Measurements from ENCODE around the gene PLPP3.

Gene PLPP3

GRCh38 chr1:56466538-56466937 lies 112.8 kb downstream of the PLPP3 start:
- in situ Hi-C loops (cut with HindIII; ENCODE audit: low pct_unique_long_range_greater_than_20kb, low sequenced_read_pairs), result no loop called here
- DNase-seq (ENCODE audit: low read depth in 1 of 2, low spot score in 1 of 2), result no peak
- TF ChIP-seq JUND (IDR thresholded peaks at IDR 0.05; ENCODE audit: low read depth), result no peak

GRCh38 chr1:56464294-56464693 lies 115.1 kb downstream of the PLPP3 start:
- TF ChIP-seq JUND (IDR thresholded peaks at IDR 0.05; ENCODE audit: low read depth), result no peak
- DNase-seq (ENCODE audit: low read depth in 1 of 2, low spot score in 1 of 2), result no peak
- in situ Hi-C loops (cut with HindIII; ENCODE audit: low pct_unique_long_range_greater_than_20kb, low sequenced_read_pairs), result no loop called here

GRCh38 chr1:56463376-56463775 lies 116.0 kb downstream of the PLPP3 start:
- DNase-seq (ENCODE audit: low read depth in 1 of 2, low spot score in 1 of 2), result no peak
- no peak for TF ChIP-seq JUND (IDR thresholded peaks at IDR 0.05; ENCODE audit: low read depth)
- in situ Hi-C loops (cut with HindIII; ENCODE audit: low pct_unique_long_range_greater_than_20kb, low sequenced_read_pairs), result no loop called here

- TF ChIP-seq JUND (IDR thresholded peaks at IDR 0.05; ENCODE audit: low read depth), result no peak
- in situ Hi-C loops (cut with HindIII; ENCODE audit: low pct_unique_long_range_greater_than_20kb, low sequenced_read_pairs), result no loop called here
- no peak for DNase-seq (ENCODE audit: low read depth in 1 of 2, low spot score in 1 of 2)
These were observed 117.2 kb downstream of the PLPP3 start for GRCh38 chr1:56462209-56462608.

- DNase-seq (ENCODE audit: low read depth in 1 of 2, low spot score in 1 of 2), result no peak
- TF ChIP-seq JUND (IDR thresholded peaks at IDR 0.05; ENCODE audit: low read depth), result no peak
- in situ Hi-C loops (cut with HindIII; ENCODE audit: low pct_unique_long_range_greater_than_20kb, low sequenced_read_pairs), result no loop called here
These were observed 117.9 kb downstream of the PLPP3 start for GRCh38 chr1:56461158-56462127.

GRCh38 chr1:56459260-56459659 lies 120.1 kb downstream of the PLPP3 start:
- TF ChIP-seq JUND (IDR thresholded peaks at IDR 0.05; ENCODE audit: low read depth), result no peak

GRCh38 chr1:56457756-56458375 lies 121.5 kb downstream of the PLPP3 start:
- no peak for TF ChIP-seq JUND (IDR thresholded peaks at IDR 0.05; ENCODE audit: low read depth)
- in situ Hi-C loops (cut with HindIII; ENCODE audit: low pct_unique_long_range_greater_than_20kb, low sequenced_read_pairs), result no loop called here
- DNase-seq (ENCODE audit: low read depth in 1 of 2, low spot score in 1 of 2), result no peak

More at GRCh38 chr1:56459260-56459659, 120.1 kb downstream of the PLPP3 start:
- in situ Hi-C loops (cut with HindIII; ENCODE audit: low pct_unique_long_range_greater_than_20kb, low sequenced_read_pairs), result no loop called here
- no peak for DNase-seq (ENCODE audit: low read depth in 1 of 2, low spot score in 1 of 2)

- TF ChIP-seq JUND (IDR thresholded peaks at IDR 0.05; ENCODE audit: low read depth), result no peak
- no peak for DNase-seq (ENCODE audit: low read depth in 1 of 2, low spot score in 1 of 2)
- in situ Hi-C loops (cut with HindIII; ENCODE audit: low pct_unique_long_range_greater_than_20kb, low sequenced_read_pairs), result no loop called here
These were observed 122.8 kb downstream of the PLPP3 start for GRCh38 chr1:56456435-56457101.

GRCh38 chr1:56453417-56454078 lies 125.8 kb downstream of the PLPP3 start:
- in situ Hi-C loops (cut with HindIII; ENCODE audit: low pct_unique_long_range_greater_than_20kb, low sequenced_read_pairs), result no loop called here
- TF ChIP-seq JUND (IDR thresholded peaks at IDR 0.05; ENCODE audit: low read depth), result no peak
- no peak for DNase-seq (ENCODE audit: low read depth in 1 of 2, low spot score in 1 of 2)

GRCh38 chr1:56453016-56453415 lies 126.3 kb downstream of the PLPP3 start:
- TF ChIP-seq JUND (IDR thresholded peaks at IDR 0.05; ENCODE audit: low read depth), result no peak
- in situ Hi-C loops (cut with HindIII; ENCODE audit: low pct_unique_long_range_greater_than_20kb, low sequenced_read_pairs), result no loop called here
- DNase-seq (ENCODE audit: low read depth in 1 of 2, low spot score in 1 of 2), result no peak

GRCh38 chr1:56452027-56453011 lies 127.0 kb downstream of the PLPP3 start:
- no peak for DNase-seq (ENCODE audit: low read depth in 1 of 2, low spot score in 1 of 2)
- in situ Hi-C loops (cut with HindIII; ENCODE audit: low pct_unique_long_range_greater_than_20kb, low sequenced_read_pairs), result no loop called here
- TF ChIP-seq JUND (IDR thresholded peaks at IDR 0.05; ENCODE audit: low read depth), result no peak

Measured in T47D (cell line).